IPS-11a (cell line): ENCODE measurements around the gene SGK1.
"Not testable (repeated sequence)": the region's sequence is repeated elsewhere in the genome, so short reads cannot be mapped to it uniquely, and the experiment has no call there.

Source experiments
- H3K4me3 ChIP-seq: one replicate; pipeline ENCODE4 v1.5.1; 2013; ENCODE audit warnings: low read depth, low read length, control low read depth

Gene SGK1

GRCh38 chr6:134328138-134328537, 10.2 kb upstream of the SGK1 start:
- H3K4me3 ChIP-seq: no peak overlapping the region

- not testable (repeated sequence) for H3K4me3 ChIP-seq
These were observed 8.3 kb upstream of the SGK1 start for GRCh38 chr6:134326192-134326591.

GRCh38 chr6:134324766-134325165, 6.9 kb upstream of the SGK1 start:
- no peak overlapping the region for H3K4me3 ChIP-seq

GRCh38 chr6:134324141-134324540, 6.2 kb upstream of the SGK1 start:
- H3K4me3 ChIP-seq: no peak overlapping the region

GRCh38 chr6:134323698-134324097, 5.8 kb upstream of the SGK1 start:
- no peak overlapping the region for H3K4me3 ChIP-seq

GRCh38 chr6:134323294-134323693, 5.4 kb upstream of the SGK1 start:
- no peak overlapping the region for H3K4me3 ChIP-seq

- H3K4me3 ChIP-seq: no peak overlapping the region
These were observed 4.3 kb upstream of the SGK1 start for GRCh38 chr6:134322216-134322615.

- no peak overlapping the region for H3K4me3 ChIP-seq
These were observed 3.3 kb upstream of the SGK1 start for GRCh38 chr6:134321246-134321645.

GRCh38 chr6:134319686-134320085, 1.8 kb upstream of the SGK1 start:
- H3K4me3 ChIP-seq: not testable (repeated sequence)

GRCh38 chr6:134318974-134319281, 1.0 kb upstream of the SGK1 start:
- H3K4me3 ChIP-seq: no peak overlapping the region

- H3K4me3 ChIP-seq: peak overlapping the region; percentile 45
These were observed 493 bp upstream of the SGK1 start for GRCh38 chr6:134318236-134318973.

- peak overlapping the region; percentile 45 for H3K4me3 ChIP-seq
These were observed 1.0 kb downstream of the SGK1 start for GRCh38 chr6:134316733-134317431.

- H3K4me3 ChIP-seq: no peak overlapping the region
These were observed 1.9 kb downstream of the SGK1 start for GRCh38 chr6:134315974-134316441.

- no peak overlapping the region for H3K4me3 ChIP-seq
These were observed 2.7 kb downstream of the SGK1 start for GRCh38 chr6:134315189-134315588.

- no peak overlapping the region for H3K4me3 ChIP-seq
These were observed 3.7 kb downstream of the SGK1 start for GRCh38 chr6:134314006-134314821.

GRCh38 chr6:134312038-134312660, 5.8 kb downstream of the SGK1 start:
- no peak overlapping the region for H3K4me3 ChIP-seq

- no peak overlapping the region for H3K4me3 ChIP-seq
These were observed 7.1 kb downstream of the SGK1 start for GRCh38 chr6:134310817-134311216.

- H3K4me3 ChIP-seq: no peak overlapping the region
These were observed 7.8 kb downstream of the SGK1 start for GRCh38 chr6:134309983-134310605.

- H3K4me3 ChIP-seq: no peak overlapping the region
These were observed 8.7 kb downstream of the SGK1 start for GRCh38 chr6:134309227-134309626.

- H3K4me3 ChIP-seq: no peak overlapping the region
These were observed 9.1 kb downstream of the SGK1 start for GRCh38 chr6:134308800-134309199.

- no peak overlapping the region for H3K4me3 ChIP-seq
These were observed 10.0 kb downstream of the SGK1 start for GRCh38 chr6:134307870-134308269.
